ENCODE data around the gene DCTN5. TPM values are rescaled to one million over a fixed set of nuclear protein-coding genes. Genes with fewer than 3 reads are reported as not detected.

The DCTN5 gene
- total RNA-seq, 2 donors from 2014 or later: 82.2 to 90.8 TPM

GRCh38 chr16:23670137-23670776 is 29.0 kb downstream of the DCTN5 start:
- Histone ChIP-seq H3K4me1 (ENCODE audit: control insufficient read depth, insufficient read depth, low read length) (peaks cover 3% of the 10 kb centered on the region), H3K9me3 (ENCODE audit: control insufficient read depth, low read length) (no peaks in the 10 kb centered on the region), H3K27ac (ENCODE audit: low read depth, low read length) (no peak overlapping the region), H3K27me3 (ENCODE audit: control insufficient read depth, insufficient read depth, low read length, poor library complexity, severe bottlenecking) (no peaks in the 10 kb centered on the region), H3K4me3 (ENCODE audit: low read length) (no peak overlapping the region), H3K36me3 (ENCODE audit: control insufficient read depth, insufficient read depth, low read length) (peaks cover 78% of the 10 kb centered on the region), H3K9ac (ENCODE audit: extremely low read depth, low read length, poor library complexity, severe bottlenecking) (no peak overlapping the region)
- peaks cover 22% of the 10 kb centered on the region for H3K4me1 Mint-ChIP-seq
- H3K27me3 Mint-ChIP-seq (ENCODE audit: insufficient read depth): no peaks in the 10 kb centered on the region
- no peak overlapping the region for H3K4me3 Mint-ChIP-seq
- peaks cover 70% of the 10 kb centered on the region for H3K36me3 Mint-ChIP-seq (ENCODE audit: low read depth)
- no peak overlapping the region for H3K27ac Mint-ChIP-seq
- WGBS, 2 experiments (ENCODE audit: insufficient coverage in 1 of 2, insufficient read length in 1 of 2): 96 to 100% methylated on average over 4 of the region's 4 CpGs
- no peak for DNase-seq
- no peak for TF ChIP-seq CTCF (conservative IDR thresholded peaks at IDR 0.05)
- H3K9me3 Mint-ChIP-seq: no peaks in the 10 kb centered on the region

- no peaks in the 10 kb centered on the region for H3K9me3 Mint-ChIP-seq
- H3K4me3 ChIP-seq (ENCODE audit: low read length): no peak overlapping the region
These were observed 32.8 kb downstream of the DCTN5 start for GRCh38 chr16:23673971-23674614.

GRCh38 chr16:23676924-23677480 is 35.7 kb downstream of the DCTN5 start:
- no peak overlapping the region for H3K4me3 Mint-ChIP-seq
- no peak overlapping the region for H3K4me3 ChIP-seq (ENCODE audit: low read length)
- WGBS, 2 experiments (ENCODE audit: insufficient coverage in 1 of 2, insufficient read length in 1 of 2): 98 to 100% methylated on average over 2 of the region's 2 CpGs
- peaks cover 12% of the 10 kb centered on the region for H3K4me1 ChIP-seq (ENCODE audit: control insufficient read depth, insufficient read depth, low read length)
- H3K27ac Mint-ChIP-seq: no peak overlapping the region
- no peaks in the 10 kb centered on the region for H3K9me3 ChIP-seq (ENCODE audit: control insufficient read depth, low read length)
- no peak for DNase-seq
- H3K4me1 Mint-ChIP-seq: peaks cover 21% of the 10 kb centered on the region
- no peak for TF ChIP-seq CTCF (conservative IDR thresholded peaks at IDR 0.05)
- peak overlapping the region; percentile 36 for H3K27ac ChIP-seq (ENCODE audit: low read depth, low read length)
- H3K9ac ChIP-seq (ENCODE audit: extremely low read depth, low read length, poor library complexity, severe bottlenecking): no peak overlapping the region
- no peaks in the 10 kb centered on the region for H3K27me3 Mint-ChIP-seq (ENCODE audit: insufficient read depth)
- H3K36me3 Mint-ChIP-seq (ENCODE audit: low read depth): peaks cover 33% of the 10 kb centered on the region
- no peaks in the 10 kb centered on the region for H3K27me3 ChIP-seq (ENCODE audit: control insufficient read depth, insufficient read depth, low read length, poor library complexity, severe bottlenecking)
- no peaks in the 10 kb centered on the region for H3K9me3 Mint-ChIP-seq
- H3K36me3 ChIP-seq (ENCODE audit: control insufficient read depth, insufficient read depth, low read length): peaks cover 41% of the 10 kb centered on the region

More at GRCh38 chr16:23673971-23674614, 32.8 kb downstream of the DCTN5 start:
- no peaks in the 10 kb centered on the region for H3K27me3 ChIP-seq (ENCODE audit: control insufficient read depth, insufficient read depth, low read length, poor library complexity, severe bottlenecking)
- H3K36me3 ChIP-seq (ENCODE audit: control insufficient read depth, insufficient read depth, low read length): peaks cover 40% of the 10 kb centered on the region
- peaks cover 39% of the 10 kb centered on the region for H3K36me3 Mint-ChIP-seq (ENCODE audit: low read depth)
- no peaks in the 10 kb centered on the region for H3K9me3 ChIP-seq (ENCODE audit: control insufficient read depth, low read length)
- H3K4me3 Mint-ChIP-seq: no peak overlapping the region
- H3K4me1 Mint-ChIP-seq: peaks cover 22% of the 10 kb centered on the region
- H3K4me1 ChIP-seq (ENCODE audit: control insufficient read depth, insufficient read depth, low read length): peaks cover 3% of the 10 kb centered on the region
- H3K27me3 Mint-ChIP-seq (ENCODE audit: insufficient read depth): no peaks in the 10 kb centered on the region
- 80 to 85% methylated on average over 8 of the region's 8 CpGs for WGBS, 2 experiments (ENCODE audit: insufficient coverage in 1 of 2, insufficient read length in 1 of 2)
- peak; percentile 54 for DNase-seq
- no peak overlapping the region for H3K27ac ChIP-seq (ENCODE audit: low read depth, low read length)
- TF ChIP-seq CTCF (conservative IDR thresholded peaks at IDR 0.05): no peak
- no peak overlapping the region for H3K9ac ChIP-seq (ENCODE audit: extremely low read depth, low read length, poor library complexity, severe bottlenecking)
- H3K27ac Mint-ChIP-seq: peak overlapping the region; percentile 64
